K562 (cell line): Measurements from ENCODE around the gene COMMD1. TPM values are rescaled to one million over a fixed set of nuclear protein-coding genes. Genes with fewer than 3 reads are reported as not detected.

ENCODE experiments used
- ARID2 ChIP-seq: fragments of 450-650 bp; IDR thresholded peaks from 2 replicates; pipeline ENCODE4 v1.6.1; 2017; ENCODE audit warnings: antibody characterized with exemption, mild to moderate bottlenecking
- CCNT2 ChIP-seq: IDR thresholded peaks from 2 replicates; pipeline ENCODE4 v1.6.1; 2011; ENCODE audit warnings: borderline replicate concordance, low read depth, mild to moderate bottlenecking, moderate library complexity, mixed read lengths, low read length; ENCODE audit not compliant: insufficient read length; ENCODE audit errors: extremely low read depth
- polyA plus RNA-seq, 8 experiments: library from polyadenylated mRNA; depleted of rRNA in 4 of 8; stranded (reverse) in 5 of 8; unstranded in 3 of 8; fragments of >200 nt; fragmentation: Nextera tagmentation in 2 of 8; fragmentation: Illumina TruSeq in 1 of 8; extraction: Ambion mirVana in 2 of 8; extraction: Trizol in 1 of 8; gene quantifications; 2 replicates each; pipeline versions ENCODE4 v1.2.1 to v1.2.3, GENCODE V29; 2011 to 2014; ENCODE audit warnings: inconsistent platforms in 1 of 8, missing spikeins in 1 of 8
- total RNA-seq, 7 experiments: library from RNA; depleted of rRNA in 6 of 7; stranded (reverse); fragments of >200 nt in 6 of 7; fragmentation: Illumina TruSeq in 2 of 7; extraction: Trizol in 2 of 7; gene quantifications; 2 replicates each; pipeline versions ENCODE4 v1.2.1 to v1.2.3, GENCODE V29; 2011 to 2021; ENCODE audit warnings: low replicate concordance in 1 of 7
- TF ChIP-seq, protein P1 (sequence below), 2 experiments: fragments of 450-650 bp; formaldehyde crosslinking in 1 of 2; IDR thresholded peaks; 2 replicates each; pipeline versions ENCODE4 v1.4.0 to v1.6.1; 2014 to 2020; ENCODE audit warnings: mild to moderate bottlenecking in 2 of 2, borderline replicate concordance in 1 of 2, low read depth in 1 of 2

COMMD1 gene
- total and polyA plus RNA-seq, 9 of the 15 experiments (the other 6 are each of a cell fraction or from before 2014, with no cell fraction given) = 14.4 to 77.0 (median 21.4) TPM

DNA sequence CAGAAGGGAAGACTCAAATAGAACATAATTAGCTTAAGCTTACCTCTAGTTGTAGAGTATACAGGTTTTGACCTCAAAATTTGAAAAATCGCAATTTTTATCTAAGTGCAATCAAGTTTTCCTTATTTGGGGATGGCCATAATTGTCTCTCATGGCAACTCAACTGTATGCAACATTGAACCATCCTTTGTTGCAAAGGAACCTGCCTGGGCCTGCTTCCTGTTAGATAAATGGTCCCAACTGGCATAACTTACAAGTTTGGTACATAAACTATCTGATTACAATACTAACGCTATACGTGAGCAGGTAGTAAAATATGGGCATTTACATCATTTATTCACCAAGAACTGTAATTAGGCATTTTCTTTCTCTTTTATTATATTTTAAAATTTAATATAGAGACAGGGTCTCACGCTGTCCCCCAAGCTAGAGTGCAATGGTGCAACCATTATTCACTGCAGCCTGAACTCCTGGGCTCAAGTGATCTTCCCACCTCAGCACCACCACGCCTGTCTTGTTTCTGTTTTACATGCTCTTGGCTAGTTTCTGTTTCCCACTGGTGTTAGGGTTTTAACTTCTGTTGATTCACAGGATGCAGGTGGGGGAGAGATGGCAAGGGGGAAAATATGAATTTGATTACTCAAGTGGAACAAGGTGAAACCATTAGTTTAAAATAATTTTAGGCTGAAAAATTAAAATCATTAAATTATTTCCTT, 235.1 kb downstream of the COMMD1 start (continued):
- TF ChIP-seq, protein P1, sequence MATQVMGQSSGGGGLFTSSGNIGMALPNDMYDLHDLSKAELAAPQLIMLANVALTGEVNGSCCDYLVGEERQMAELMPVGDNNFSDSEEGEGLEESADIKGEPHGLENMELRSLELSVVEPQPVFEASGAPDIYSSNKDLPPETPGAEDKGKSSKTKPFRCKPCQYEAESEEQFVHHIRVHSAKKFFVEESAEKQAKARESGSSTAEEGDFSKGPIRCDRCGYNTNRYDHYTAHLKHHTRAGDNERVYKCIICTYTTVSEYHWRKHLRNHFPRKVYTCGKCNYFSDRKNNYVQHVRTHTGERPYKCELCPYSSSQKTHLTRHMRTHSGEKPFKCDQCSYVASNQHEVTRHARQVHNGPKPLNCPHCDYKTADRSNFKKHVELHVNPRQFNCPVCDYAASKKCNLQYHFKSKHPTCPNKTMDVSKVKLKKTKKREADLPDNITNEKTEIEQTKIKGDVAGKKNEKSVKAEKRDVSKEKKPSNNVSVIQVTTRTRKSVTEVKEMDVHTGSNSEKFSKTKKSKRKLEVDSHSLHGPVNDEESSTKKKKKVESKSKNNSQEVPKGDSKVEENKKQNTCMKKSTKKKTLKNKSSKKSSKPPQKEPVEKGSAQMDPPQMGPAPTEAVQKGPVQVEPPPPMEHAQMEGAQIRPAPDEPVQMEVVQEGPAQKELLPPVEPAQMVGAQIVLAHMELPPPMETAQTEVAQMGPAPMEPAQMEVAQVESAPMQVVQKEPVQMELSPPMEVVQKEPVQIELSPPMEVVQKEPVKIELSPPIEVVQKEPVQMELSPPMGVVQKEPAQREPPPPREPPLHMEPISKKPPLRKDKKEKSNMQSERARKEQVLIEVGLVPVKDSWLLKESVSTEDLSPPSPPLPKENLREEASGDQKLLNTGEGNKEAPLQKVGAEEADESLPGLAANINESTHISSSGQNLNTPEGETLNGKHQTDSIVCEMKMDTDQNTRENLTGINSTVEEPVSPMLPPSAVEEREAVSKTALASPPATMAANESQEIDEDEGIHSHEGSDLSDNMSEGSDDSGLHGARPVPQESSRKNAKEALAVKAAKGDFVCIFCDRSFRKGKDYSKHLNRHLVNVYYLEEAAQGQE (IDR thresholded peaks at IDR 0.05; ENCODE audit: borderline replicate concordance) = no peak
- TF ChIP-seq, protein P1 (CRISPR knock-in tag; IDR thresholded peaks at IDR 0.05; ENCODE audit: low read depth) = no peak
- TF ChIP-seq ARID2 = no peak
- TF ChIP-seq CCNT2 = no peak
